GM12865 (cell line): Measurements from ENCODE around the gene MBNL2.

Experiments
- DNase-seq: peaks from one replicate; pipeline ENCODE4 v3.0.0; 2010; ENCODE audit warnings: low read depth
- H3K4me3 ChIP-seq: 2 replicates; pipeline ENCODE4 v1.5.1; 2011; ENCODE audit warnings: mild to moderate bottlenecking, low read depth, low read length, control low read depth
- TF ChIP-seq, protein P1 (sequence below): IDR thresholded peaks from 2 replicates; pipeline ENCODE4 v1.5.1; 2011; ENCODE audit warnings: low read length, control low read depth, low read depth, inconsistent platforms; ENCODE audit not compliant: insufficient read depth; ENCODE audit errors: missing control alignments

The MBNL2 gene

DNA sequence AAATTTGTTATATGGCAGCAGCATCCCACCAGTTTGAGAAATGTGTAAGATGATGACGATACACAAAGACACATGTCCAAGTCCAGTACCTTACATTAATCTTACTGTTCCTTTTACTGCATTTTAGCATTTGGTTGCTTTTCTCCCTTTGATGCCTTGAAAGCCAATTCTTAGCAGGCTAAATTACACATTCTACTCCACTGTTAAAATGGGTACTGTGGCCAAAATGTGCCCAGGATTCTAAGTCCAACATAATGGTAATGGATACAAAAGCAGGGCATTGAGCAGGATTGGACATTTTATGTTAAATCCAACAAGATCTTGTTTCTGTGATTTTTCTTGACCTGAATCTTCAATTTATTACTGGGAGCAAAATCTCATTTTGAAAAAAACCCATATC, 159.1 kb downstream of the MBNL2 start:
- TF ChIP-seq, protein P1, sequence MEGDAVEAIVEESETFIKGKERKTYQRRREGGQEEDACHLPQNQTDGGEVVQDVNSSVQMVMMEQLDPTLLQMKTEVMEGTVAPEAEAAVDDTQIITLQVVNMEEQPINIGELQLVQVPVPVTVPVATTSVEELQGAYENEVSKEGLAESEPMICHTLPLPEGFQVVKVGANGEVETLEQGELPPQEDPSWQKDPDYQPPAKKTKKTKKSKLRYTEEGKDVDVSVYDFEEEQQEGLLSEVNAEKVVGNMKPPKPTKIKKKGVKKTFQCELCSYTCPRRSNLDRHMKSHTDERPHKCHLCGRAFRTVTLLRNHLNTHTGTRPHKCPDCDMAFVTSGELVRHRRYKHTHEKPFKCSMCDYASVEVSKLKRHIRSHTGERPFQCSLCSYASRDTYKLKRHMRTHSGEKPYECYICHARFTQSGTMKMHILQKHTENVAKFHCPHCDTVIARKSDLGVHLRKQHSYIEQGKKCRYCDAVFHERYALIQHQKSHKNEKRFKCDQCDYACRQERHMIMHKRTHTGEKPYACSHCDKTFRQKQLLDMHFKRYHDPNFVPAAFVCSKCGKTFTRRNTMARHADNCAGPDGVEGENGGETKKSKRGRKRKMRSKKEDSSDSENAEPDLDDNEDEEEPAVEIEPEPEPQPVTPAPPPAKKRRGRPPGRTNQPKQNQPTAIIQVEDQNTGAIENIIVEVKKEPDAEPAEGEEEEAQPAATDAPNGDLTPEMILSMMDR, result no peak
- no peak for DNase-seq
- H3K4me3 ChIP-seq, result no peak overlapping the region

DNA sequence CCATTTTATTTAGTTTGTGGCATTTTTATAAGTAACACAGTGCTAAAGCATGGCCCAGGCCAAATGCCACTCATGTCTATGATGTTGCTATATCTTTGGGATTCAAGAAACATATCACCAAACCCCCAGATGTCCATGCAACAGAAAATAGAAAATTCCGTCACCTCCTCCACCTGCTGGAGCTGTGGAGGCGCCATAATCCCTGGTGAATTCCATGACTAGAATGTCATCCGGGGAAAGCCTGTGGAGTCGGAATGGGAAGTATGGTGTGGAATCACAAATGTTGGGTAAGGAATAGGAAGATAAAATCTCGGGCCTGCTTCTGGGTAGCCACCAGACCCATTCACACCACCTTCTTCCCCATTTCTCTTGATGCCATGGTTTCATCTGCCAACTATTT, 160.1 kb downstream of the MBNL2 start:
- no peak for DNase-seq
- H3K4me3 ChIP-seq, result no peak overlapping the region
- TF ChIP-seq, protein P1, result no peak

DNA sequence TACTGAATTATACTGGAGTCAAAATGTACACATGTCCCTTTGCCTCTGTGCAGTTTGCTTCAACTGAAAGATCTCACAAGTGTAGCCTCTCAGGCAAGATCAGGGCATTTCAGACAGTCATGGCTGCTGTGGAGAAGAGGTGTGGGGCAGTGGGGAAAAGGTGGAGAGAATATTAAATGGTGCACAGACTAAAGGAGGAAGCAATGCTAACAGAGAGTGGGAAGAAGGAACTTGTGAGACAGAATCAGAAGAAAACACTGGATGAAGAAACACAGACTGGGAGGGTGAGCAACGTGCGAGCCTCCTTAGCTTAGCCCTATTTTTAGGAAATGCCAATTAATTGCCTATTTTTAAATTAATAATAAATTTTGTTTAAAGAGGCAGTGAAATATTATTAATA, 162.2 kb downstream of the MBNL2 start:
- DNase-seq, result no peak
- H3K4me3 ChIP-seq, result no peak overlapping the region
- TF ChIP-seq, protein P1, result no peak

DNA sequence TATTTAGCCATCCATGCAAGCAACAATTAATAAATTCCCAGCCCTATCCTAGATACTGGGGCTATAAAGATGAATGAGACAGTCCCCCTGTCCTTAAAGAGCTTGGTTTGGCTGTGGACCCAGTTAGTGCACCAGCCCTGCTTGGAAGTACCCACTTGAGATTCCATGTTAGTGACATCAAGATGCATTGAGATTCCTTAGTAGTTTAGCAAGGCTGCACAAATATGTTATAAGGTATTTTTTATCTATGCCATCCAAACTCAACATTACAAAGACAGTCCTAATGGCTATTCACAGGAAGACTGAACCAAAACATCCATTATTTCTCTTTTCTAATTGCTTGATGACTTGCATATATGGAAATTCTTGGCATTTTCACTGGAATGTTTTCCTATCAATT, 163.0 kb downstream of the MBNL2 start:
- DNase-seq, result no peak

DNA sequence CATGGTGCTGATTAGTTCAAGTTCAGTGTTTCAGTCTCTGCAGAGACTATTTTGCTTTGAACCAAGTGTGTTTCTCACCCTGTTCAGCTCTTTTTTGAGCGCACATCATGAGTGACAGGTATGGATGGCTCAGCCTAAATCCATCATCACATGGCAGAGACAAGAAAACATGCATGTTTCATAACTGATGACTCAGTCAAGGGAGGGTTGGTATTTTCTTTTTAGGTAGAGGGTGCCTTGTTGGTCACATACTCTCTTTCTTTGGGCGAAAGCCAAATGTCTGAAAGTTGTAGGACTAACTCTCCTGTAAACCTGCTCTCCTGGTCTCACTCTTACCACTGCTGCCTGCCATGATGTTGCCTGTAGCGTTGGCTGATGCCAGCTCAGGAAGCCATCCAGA, 163.7 kb downstream of the MBNL2 start:
- no peak overlapping the region for H3K4me3 ChIP-seq
- TF ChIP-seq, protein P1, result no peak
- DNase-seq, result no peak

More for the DNA sequence above, 163.0 kb downstream of the MBNL2 start:
- no peak overlapping the region for H3K4me3 ChIP-seq
- TF ChIP-seq, protein P1, result no peak

DNA sequence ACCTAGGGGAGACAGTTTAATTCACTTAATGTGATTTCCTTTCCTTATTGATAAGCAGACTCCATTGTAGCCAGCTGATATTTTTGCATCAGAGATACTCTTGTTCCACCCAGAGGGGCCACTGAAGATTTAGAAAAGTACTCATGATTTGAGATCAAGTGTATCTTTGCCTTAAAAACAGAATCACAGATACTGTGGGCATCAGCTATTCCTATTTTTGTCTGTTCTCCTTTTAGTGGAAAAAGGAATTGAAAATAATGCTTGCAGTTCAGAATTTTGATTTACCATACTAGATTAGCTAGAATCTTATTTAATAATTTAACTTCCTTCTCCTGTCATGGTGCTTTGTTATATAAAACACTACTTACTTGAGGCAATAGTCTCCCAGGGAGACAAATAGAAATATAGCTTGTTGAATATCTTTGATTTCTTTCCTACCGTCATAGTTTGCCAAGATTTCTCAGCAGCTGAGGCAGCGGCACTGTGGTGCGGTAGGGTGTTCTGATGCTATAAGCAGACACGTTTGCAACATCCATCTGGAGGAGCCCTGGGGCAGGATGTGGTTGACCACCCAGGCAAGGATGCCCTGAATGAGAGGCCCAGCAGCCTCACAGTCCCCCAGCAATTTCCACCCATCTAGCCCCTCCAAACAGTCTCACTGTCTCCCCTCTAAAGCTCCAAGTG, 164.8 kb downstream of the MBNL2 start:
- peak; percentile 15 for DNase-seq
- H3K4me3 ChIP-seq, result no peak overlapping the region
- TF ChIP-seq, protein P1, result no peak

DNA sequence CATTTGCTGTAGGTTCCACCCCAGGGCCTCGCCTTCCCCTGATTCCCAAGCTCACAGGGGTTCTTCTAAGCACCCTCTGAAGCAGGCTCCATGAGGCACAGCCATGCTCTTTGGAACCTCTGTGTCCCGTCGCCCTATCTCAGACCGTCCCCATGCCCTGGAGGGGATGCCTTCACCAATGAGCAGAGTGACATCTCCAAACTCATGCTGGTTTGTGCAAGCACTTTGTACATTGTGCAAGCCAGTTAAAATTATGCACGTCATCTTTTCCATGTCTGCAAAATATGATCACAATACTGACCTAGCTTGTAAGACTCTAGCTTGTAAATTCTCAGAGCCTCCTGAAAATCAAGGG, 165.3 kb downstream of the MBNL2 start:
- TF ChIP-seq, protein P1, result no peak
- H3K4me3 ChIP-seq, result no peak overlapping the region
- DNase-seq, result no peak
